Fibroblast of the aortic adventitia (primary cell): ENCODE results near the gene EFCAB13. TPM values are rescaled to one million over a fixed set of nuclear protein-coding genes. Genes with fewer than 3 reads are reported as not detected.
"Not testable (repeated sequence)": the region's sequence is repeated elsewhere in the genome, so short reads cannot be mapped to it uniquely, and the experiment has no call there.

Experiments used
- DNase-seq: peaks from one replicate; pipeline ENCODE4 v3.0.0-alpha.2; 2010; ENCODE audit warnings: low read depth
- H3K4me3 ChIP-seq: 2 replicates; pipeline ENCODE4 v1.5.1; 2011; ENCODE audit warnings: low read depth, mild to moderate bottlenecking, control low read depth, low read length, moderate library complexity
- CTCF ChIP-seq: IDR thresholded peaks from 2 replicates; pipeline ENCODE4 v1.5.1; 2011; ENCODE audit warnings: mild to moderate bottlenecking, low read length, control low read depth, inconsistent platforms; ENCODE audit not compliant: insufficient read depth
- total RNA-seq: library from RNA; depleted of rRNA; stranded (reverse); fragments of >200 nt; gene quantifications from 2 replicates; pipeline ENCODE4 v1.2.3, GENCODE V29; 2012; ENCODE audit warnings: low replicate concordance

Gene EFCAB13
- total RNA-seq, 1 donor: 5.6 TPM

- DNase-seq: no peak
- no peak for TF ChIP-seq CTCF
- no peak overlapping the region for H3K4me3 ChIP-seq
These were observed 14.3 kb downstream of the EFCAB13 start for GRCh38 chr17:47338026-47338425.

DNA sequence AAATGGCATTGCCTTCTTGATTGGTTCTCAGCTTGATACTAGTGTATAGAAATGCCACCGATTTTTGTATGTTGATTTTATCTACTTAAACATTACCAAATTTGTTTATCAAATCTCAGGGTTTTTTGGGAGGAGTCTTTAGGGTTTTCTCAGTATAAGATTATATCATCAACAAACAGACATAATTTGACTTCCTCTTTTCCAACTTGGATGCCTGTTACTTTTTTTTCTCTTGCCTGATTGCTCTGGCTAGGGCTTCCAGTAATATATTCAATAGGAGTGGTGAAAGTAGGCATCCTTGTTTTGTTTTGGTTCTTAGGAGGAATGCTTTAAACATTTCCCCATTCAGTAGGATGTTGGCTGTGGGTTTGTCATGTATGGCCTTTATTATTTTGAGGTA, 29.1 kb downstream of the EFCAB13 start:
- TF ChIP-seq CTCF: no peak
- no peak overlapping the region for H3K4me3 ChIP-seq
- no peak for DNase-seq

- H3K4me3 ChIP-seq: no peak overlapping the region
These were observed 34.9 kb downstream of the EFCAB13 start for GRCh38 chr17:47358652-47359051.

GRCh38 chr17:47363171-47363570, 39.4 kb downstream of the EFCAB13 start:
- TF ChIP-seq CTCF: no peak
- DNase-seq: no peak
- no peak overlapping the region for H3K4me3 ChIP-seq

More at GRCh38 chr17:47358652-47359051, 34.9 kb downstream of the EFCAB13 start:
- no peak for TF ChIP-seq CTCF
- no peak for DNase-seq

DNA sequence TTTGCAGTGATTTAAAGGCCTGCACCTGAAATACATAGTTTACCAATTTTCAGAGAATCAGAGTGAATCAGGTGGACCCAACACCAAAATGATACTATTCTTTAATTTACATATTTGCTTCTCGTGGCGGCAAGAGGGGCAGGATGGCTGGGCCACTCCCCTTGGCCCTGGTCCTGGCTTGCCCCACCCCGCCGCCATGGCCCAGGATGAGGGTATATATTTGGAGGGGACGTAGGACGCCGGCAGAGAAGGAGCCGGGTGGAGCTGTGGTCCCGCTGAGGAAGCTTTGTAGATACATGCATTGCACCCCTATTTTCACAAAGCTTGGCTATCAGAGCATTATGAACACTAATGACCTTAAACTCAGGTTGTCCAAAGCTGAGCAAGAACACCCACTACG, 43.5 kb downstream of the EFCAB13 start:
- no peak for DNase-seq
- no peak overlapping the region for H3K4me3 ChIP-seq
- no peak for TF ChIP-seq CTCF

DNA sequence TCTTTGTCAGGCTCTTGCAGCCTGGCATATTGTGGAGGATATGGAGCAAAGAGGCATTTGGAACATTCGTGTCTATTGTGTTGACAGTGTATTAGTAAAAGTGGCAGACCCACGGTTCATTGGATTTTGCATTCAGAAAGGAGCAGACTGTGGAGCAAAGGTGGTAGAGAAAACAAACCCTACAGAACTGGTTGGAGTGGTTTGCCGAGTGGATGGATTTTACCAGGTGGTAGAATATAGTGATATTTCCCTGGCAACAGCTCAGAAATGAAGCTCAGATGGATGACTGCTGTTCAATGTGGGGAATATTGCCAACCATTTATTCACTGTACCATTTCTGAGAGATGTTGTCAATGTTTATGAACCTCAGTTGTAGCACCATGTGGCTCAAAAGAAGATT, 44.5 kb downstream of the EFCAB13 start:
- no peak for DNase-seq
- TF ChIP-seq CTCF: no peak
- no peak overlapping the region for H3K4me3 ChIP-seq

DNA sequence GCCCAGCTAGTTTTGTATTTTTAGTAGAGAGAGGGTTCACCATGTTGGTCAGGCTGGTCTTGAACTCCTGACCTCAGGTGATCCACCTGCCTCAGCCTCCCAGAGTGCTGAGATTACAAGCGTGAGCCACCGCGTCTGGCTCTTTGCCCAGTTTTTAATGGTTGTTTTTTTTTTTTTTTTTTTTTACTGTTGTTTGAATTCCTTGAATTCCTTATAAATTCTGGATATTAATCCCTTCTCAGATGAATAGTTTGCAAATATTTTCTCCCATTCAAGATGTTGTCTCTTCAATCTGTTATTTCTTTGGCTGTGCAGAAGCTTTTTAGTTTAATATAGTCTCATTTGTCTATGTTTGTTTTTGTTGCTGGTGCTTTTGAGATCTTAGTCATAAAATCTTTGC, 47.1 kb downstream of the EFCAB13 start:
- not testable (repeated sequence) for DNase-seq, H3K4me3 ChIP-seq
